ENCODE results near the gene SPATA9. TPM values are rescaled to one million over a fixed set of nuclear protein-coding genes. Genes with fewer than 3 reads are reported as not detected.
"Not testable (repeated sequence)": the region's sequence is repeated elsewhere in the genome, so short reads cannot be mapped to it uniquely, and the experiment has no call there.

The SPATA9 gene
- total RNA-seq, 2 donors from 2014 or later: not detected

DNA sequence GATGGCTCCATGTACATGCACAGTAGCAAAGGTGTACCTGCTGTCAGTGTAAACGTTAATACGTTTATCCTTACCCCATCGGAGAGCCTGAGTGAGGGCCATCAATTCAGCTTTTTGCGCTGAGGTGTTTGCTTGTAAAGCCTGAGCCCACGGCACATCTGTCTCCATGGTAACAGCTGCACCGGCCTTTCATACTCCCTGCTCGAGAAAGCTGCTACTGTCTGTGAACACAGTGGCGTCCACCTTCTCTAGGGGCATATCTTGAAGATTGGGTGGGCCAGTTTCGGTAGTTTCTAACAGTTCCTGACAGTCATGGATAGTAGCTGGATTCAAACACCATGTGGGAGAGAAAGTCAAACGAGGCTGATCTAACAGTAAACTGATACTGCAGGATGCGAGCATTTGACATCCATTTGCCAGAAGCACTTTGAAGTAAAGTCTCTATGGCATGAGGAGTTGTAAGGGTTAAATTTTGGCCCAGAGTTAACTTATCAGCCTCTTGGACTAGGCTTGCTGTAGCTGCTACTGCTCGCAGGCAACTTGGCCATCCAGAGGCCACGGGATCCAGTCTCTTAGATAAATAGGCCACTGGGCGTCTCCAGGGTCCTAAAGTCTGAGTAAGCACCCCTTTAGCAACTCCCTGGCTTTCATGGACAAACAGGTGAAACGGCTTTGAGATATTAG lies 27.3 kb upstream of the SPATA9 start:
- Histone ChIP-seq H3K9me3 (no peaks in the 10 kb centered on the region), H3K4me3 (no peak overlapping the region), H3K27ac (no peak overlapping the region), H3K27me3 (no peaks in the 10 kb centered on the region), H3K36me3 (replicated peaks in 1 of 2; ENCODE audit: insufficient read depth in 1 of 2, low read depth in 2 of 2) (no peaks in the 10 kb centered on the region), H3K4me1 (peaks cover 19% of the 10 kb centered on the region)
- TF ChIP-seq POLR2A (IDR thresholded peaks at IDR 0.05): no peak
- TF ChIP-seq, protein P1, sequence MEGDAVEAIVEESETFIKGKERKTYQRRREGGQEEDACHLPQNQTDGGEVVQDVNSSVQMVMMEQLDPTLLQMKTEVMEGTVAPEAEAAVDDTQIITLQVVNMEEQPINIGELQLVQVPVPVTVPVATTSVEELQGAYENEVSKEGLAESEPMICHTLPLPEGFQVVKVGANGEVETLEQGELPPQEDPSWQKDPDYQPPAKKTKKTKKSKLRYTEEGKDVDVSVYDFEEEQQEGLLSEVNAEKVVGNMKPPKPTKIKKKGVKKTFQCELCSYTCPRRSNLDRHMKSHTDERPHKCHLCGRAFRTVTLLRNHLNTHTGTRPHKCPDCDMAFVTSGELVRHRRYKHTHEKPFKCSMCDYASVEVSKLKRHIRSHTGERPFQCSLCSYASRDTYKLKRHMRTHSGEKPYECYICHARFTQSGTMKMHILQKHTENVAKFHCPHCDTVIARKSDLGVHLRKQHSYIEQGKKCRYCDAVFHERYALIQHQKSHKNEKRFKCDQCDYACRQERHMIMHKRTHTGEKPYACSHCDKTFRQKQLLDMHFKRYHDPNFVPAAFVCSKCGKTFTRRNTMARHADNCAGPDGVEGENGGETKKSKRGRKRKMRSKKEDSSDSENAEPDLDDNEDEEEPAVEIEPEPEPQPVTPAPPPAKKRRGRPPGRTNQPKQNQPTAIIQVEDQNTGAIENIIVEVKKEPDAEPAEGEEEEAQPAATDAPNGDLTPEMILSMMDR (IDR thresholded peaks at IDR 0.05): peak in 1 of 7 experiments; percentile 17
- ATAC-seq (peak; percentile 87), DNase-seq (peak; percentile 61 to 84 (median 78))
- intact Hi-C loops (cut with DNase I): no loop called here
- 52 to 54% methylated on average over 15 of the region's 15 CpGs for WGBS, 2 donors

- DNase-seq (no peak), ATAC-seq (no peak)
- 95 to 97% methylated on average over 7 of the region's 7 CpGs for WGBS, 2 donors
- Histone ChIP-seq H3K36me3 (replicated peaks in 1 of 2; ENCODE audit: insufficient read depth in 1 of 2, low read depth in 2 of 2) (no peaks in the 10 kb centered on the region), H3K9me3 (no peaks in the 10 kb centered on the region), H3K4me1 (peaks cover 14% of the 10 kb centered on the region), H3K27ac (no peak overlapping the region), H3K27me3 (no peaks in the 10 kb centered on the region), H3K4me3 (no peak overlapping the region)
- intact Hi-C loops (cut with DNase I): no loop called here
- TF ChIP-seq POLR2A (IDR thresholded peaks at IDR 0.05): no peak
- TF ChIP-seq, protein P1 (IDR thresholded peaks at IDR 0.05): no peak
Observed at GRCh38 chr5:95708876-95709275, 26.1 kb upstream of the SPATA9 start.

- not testable (repeated sequence) for H3K36me3 ChIP-seq (replicated peaks in 1 of 2; ENCODE audit: insufficient read depth in 1 of 2, low read depth in 2 of 2); ATAC-seq
Observed at GRCh38 chr5:95707534-95708188, 24.9 kb upstream of the SPATA9 start.

GRCh38 chr5:95707055-95707454 lies 24.3 kb upstream of the SPATA9 start:
- Histone ChIP-seq H3K27ac (no peak overlapping the region), H3K27me3 (no peaks in the 10 kb centered on the region), H3K4me3 (no peak overlapping the region), H3K9me3 (no peaks in the 10 kb centered on the region), H3K36me3 (replicated peaks in 1 of 2; ENCODE audit: insufficient read depth in 1 of 2, low read depth in 2 of 2) (no peaks in the 10 kb centered on the region), H3K4me1 (peaks cover 14% of the 10 kb centered on the region)
- intact Hi-C loops (cut with DNase I): no loop called here
- ATAC-seq (no peak), DNase-seq (no peak)
- 73 to 82% methylated on average over 9 of the region's 9 CpGs for WGBS, 2 donors
- TF ChIP-seq POLR2A (IDR thresholded peaks at IDR 0.05): no peak
- TF ChIP-seq, protein P1 (IDR thresholded peaks at IDR 0.05): no peak

More at GRCh38 chr5:95707534-95708188, 24.9 kb upstream of the SPATA9 start:
- H3K4me3 ChIP-seq; H3K27ac ChIP-seq; DNase-seq; intact Hi-C loops (cut with DNase I); H3K9me3 ChIP-seq; H3K27me3 ChIP-seq: not testable (repeated sequence)
- 62 to 63% methylated on average over 8 of the region's 8 CpGs for WGBS, 2 donors
- peaks cover 14% of the 10 kb centered on the region for H3K4me1 ChIP-seq

DNA sequence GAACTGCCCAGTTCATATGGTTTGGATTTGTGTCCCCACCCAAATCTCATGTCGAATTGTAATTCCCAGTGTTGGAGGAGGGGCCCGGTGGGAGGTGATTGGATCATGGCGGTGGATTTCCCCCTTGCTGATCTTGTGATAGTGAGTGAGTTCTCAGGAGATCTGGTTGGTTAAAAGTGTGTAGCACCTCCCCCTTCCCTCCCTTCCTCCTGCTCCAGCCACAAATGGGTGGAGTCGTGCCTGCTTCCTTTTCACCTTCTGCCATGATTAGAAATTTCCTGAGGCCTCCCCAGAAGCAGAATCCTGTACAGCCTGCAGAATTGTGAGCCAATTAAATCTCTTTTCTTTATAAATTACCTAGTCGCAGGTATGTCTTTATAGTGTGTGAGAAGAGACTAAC lies 23.4 kb upstream of the SPATA9 start:
- intact Hi-C loops (cut with DNase I); DNase-seq; H3K36me3 ChIP-seq (replicated peaks in 1 of 2; ENCODE audit: insufficient read depth in 1 of 2, low read depth in 2 of 2); ATAC-seq; H3K4me3 ChIP-seq; H3K27me3 ChIP-seq; H3K9me3 ChIP-seq; H3K27ac ChIP-seq: not testable (repeated sequence)
- peaks cover 14% of the 10 kb centered on the region for H3K4me1 ChIP-seq
- WGBS, 2 donors: 91 to 95% methylated on average over 5 of the region's 5 CpGs

All from body of pancreas (tissue), 4 donors.